MM.1S (cell line): ENCODE measurements around the gene HTRA3.

Experiments
- EZH2phosphoT487 ChIP-seq: fragments of 300-600 bp; sonication (generic); IDR thresholded peaks from 2 replicates; pipeline ENCODE4 v1.6.1; 2018; ENCODE audit warnings: antibody characterized with exemption, low read length
- TF ChIP-seq, protein P1 (sequence below): fragments of 300-600 bp; sonication (generic); IDR thresholded peaks from 2 replicates; pipeline ENCODE4 v1.5.1; 2016; ENCODE audit warnings: antibody characterized with exemption, low read length, mixed read lengths

DNA sequence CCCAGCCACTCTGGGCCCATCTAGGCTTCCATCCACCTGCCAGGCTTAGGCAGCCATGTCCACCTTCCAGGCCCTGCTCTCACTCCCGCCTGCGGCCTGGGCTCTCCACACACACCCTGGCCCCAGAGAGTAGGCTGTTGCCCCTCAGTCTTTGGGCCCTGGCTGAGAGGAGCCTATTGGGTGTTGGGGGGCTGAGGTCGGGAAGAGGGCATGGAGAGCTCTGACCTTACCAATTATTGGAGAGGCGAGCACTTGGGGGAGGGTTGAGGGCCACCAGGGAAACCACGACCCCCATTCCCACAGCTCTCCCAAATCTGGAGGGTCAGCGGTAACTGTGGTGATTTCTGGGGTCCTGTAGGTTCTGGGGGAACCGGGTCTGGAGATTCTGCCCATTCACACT, 38.2 kb downstream of the HTRA3 start:
- TF ChIP-seq, protein P1, sequence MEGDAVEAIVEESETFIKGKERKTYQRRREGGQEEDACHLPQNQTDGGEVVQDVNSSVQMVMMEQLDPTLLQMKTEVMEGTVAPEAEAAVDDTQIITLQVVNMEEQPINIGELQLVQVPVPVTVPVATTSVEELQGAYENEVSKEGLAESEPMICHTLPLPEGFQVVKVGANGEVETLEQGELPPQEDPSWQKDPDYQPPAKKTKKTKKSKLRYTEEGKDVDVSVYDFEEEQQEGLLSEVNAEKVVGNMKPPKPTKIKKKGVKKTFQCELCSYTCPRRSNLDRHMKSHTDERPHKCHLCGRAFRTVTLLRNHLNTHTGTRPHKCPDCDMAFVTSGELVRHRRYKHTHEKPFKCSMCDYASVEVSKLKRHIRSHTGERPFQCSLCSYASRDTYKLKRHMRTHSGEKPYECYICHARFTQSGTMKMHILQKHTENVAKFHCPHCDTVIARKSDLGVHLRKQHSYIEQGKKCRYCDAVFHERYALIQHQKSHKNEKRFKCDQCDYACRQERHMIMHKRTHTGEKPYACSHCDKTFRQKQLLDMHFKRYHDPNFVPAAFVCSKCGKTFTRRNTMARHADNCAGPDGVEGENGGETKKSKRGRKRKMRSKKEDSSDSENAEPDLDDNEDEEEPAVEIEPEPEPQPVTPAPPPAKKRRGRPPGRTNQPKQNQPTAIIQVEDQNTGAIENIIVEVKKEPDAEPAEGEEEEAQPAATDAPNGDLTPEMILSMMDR = no peak
- TF ChIP-seq EZH2phosphoT487 = no peak
